ENCODE measurements around the gene LRMDA.

DNA sequence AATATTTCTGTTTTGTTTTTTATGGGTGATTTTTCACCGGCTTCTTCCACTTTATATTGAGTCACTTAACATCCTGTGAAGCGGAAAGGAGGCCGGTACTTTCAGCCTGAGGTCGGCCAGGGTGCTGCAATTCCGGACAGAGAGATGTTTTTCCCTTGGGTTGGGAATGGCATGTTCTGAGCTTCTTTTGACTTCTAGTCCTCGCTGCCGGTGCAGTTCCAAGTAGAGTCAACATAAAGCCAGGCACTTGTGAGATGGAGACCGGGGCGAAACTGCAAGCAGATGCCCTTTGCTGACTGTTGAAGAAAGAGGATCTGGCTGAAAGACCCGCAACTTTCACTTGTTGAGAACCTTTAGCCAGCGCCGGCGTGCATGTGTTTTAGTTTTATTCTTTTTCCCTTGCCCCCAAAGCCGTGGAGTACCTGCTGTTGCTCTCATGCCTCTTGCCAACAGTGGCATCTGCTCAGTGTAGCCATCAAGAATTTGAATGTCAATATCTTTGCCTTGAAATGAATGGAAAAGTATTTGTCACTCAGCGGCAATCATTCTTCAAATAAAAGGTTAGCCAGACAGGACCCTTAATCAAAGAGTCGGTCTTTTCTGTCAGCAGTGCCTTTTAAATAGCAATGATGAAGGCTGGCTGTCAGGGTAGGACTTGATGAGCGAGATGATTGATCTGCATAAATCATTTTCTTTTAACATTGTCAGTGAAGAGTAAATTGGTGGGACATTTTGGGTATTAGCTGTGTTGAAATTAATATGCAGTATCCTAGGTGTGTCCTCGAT lies 351.2 kb downstream of the LRMDA start:
- TF ChIP-seq, protein P1, sequence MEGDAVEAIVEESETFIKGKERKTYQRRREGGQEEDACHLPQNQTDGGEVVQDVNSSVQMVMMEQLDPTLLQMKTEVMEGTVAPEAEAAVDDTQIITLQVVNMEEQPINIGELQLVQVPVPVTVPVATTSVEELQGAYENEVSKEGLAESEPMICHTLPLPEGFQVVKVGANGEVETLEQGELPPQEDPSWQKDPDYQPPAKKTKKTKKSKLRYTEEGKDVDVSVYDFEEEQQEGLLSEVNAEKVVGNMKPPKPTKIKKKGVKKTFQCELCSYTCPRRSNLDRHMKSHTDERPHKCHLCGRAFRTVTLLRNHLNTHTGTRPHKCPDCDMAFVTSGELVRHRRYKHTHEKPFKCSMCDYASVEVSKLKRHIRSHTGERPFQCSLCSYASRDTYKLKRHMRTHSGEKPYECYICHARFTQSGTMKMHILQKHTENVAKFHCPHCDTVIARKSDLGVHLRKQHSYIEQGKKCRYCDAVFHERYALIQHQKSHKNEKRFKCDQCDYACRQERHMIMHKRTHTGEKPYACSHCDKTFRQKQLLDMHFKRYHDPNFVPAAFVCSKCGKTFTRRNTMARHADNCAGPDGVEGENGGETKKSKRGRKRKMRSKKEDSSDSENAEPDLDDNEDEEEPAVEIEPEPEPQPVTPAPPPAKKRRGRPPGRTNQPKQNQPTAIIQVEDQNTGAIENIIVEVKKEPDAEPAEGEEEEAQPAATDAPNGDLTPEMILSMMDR (IDR thresholded peaks at IDR 0.05; ENCODE audit: borderline replicate concordance, extremely low read depth, low read length, poor library complexity, severe bottlenecking), result no peak
- TF ChIP-seq EZH2 (IDR thresholded peaks at IDR 0.05; ENCODE audit: borderline replicate concordance, low read depth, low read length, severe bottlenecking), result no peak

Data from DND-41 (cell line).